Fibroblast of mammary gland (primary cell): ENCODE measurements around the gene PLXNC1.

Source experiments
- DNase-seq: peaks from one replicate; pipeline ENCODE4 v3.0.0-alpha.2; 2010; ENCODE audit warnings: low read depth
- H3K4me3 ChIP-seq: 2 replicates; pipeline ENCODE4 v1.5.1; 2011; ENCODE audit warnings: low read depth, mild to moderate bottlenecking, low read length, moderate library complexity; ENCODE audit not compliant: control insufficient read depth
- TF ChIP-seq, protein P1 (sequence below): conservative IDR thresholded peaks from 2 replicates; pipeline ENCODE4 v1.5.1; 2011; ENCODE audit warnings: low read depth, low read length, inconsistent platforms; ENCODE audit not compliant: control insufficient read depth, insufficient read depth

The PLXNC1 gene

DNA sequence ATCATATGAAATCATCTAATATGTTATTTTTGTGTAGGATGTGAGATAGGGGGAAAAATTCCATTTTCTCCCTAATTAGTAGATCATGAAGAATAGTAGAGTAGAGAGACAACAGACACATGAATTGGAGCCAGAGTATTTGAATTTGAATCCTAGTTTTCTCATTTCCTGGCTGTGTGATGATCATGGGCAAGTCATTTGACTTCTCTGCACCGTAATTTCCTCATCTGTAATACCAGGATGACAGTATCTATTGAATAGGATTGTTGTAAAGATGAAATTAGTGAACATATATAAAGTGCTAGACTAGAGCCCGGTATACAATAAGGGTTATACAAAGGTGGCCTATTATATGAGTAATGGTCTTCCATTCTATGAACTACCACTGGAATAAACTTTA lies 32.2 kb upstream of the PLXNC1 start:
- no peak overlapping the region for H3K4me3 ChIP-seq
- TF ChIP-seq, protein P1, sequence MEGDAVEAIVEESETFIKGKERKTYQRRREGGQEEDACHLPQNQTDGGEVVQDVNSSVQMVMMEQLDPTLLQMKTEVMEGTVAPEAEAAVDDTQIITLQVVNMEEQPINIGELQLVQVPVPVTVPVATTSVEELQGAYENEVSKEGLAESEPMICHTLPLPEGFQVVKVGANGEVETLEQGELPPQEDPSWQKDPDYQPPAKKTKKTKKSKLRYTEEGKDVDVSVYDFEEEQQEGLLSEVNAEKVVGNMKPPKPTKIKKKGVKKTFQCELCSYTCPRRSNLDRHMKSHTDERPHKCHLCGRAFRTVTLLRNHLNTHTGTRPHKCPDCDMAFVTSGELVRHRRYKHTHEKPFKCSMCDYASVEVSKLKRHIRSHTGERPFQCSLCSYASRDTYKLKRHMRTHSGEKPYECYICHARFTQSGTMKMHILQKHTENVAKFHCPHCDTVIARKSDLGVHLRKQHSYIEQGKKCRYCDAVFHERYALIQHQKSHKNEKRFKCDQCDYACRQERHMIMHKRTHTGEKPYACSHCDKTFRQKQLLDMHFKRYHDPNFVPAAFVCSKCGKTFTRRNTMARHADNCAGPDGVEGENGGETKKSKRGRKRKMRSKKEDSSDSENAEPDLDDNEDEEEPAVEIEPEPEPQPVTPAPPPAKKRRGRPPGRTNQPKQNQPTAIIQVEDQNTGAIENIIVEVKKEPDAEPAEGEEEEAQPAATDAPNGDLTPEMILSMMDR = no peak
- no peak for DNase-seq

GRCh38 chr12:94121886-94122285 lies 26.5 kb upstream of the PLXNC1 start:
- no peak for DNase-seq
- TF ChIP-seq, protein P1 = no peak
- H3K4me3 ChIP-seq = no peak overlapping the region

DNA sequence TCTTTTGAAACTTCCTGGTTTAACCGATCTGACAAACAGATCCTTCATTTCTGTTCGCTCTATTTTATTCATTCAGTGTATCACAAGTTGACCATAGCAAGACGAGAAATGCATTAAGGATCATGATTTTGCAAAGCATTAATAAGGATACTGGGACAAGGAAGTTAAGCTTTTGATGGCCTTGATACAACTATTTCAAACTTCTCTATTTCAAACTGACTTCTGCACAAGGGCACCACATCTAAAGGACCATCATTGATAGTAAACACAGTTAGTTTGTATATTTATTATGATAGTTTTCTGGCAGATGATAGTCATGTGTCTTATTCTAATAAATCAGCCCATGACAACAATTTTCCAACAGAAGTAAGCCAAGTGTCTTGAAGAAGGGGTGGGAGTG lies 25.8 kb upstream of the PLXNC1 start:
- H3K4me3 ChIP-seq = no peak overlapping the region
- DNase-seq = no peak
- TF ChIP-seq, protein P1 = no peak

DNA sequence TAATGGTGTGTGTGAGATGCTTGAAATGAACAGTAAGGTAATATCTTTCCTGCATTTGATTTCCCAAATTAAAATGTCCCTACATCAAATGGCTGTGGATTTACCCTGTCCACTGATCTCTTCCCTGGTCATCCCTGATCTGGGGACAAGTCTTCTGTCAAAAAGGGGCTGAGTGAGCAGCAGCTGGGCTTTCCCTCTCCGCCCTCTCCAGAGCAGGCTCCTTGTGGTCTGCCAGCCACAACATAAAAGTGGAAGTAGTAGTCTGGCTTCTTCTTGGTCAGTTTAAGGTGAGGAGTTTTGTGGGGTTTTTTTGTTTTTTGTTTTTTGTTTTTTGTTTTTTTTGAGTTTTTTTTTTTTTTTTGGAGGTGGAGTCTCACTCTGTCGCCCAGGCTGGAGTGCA lies 25.2 kb upstream of the PLXNC1 start:
- H3K4me3 ChIP-seq = no peak overlapping the region
- TF ChIP-seq, protein P1 = no peak
- DNase-seq = no peak

- no peak for DNase-seq
- no peak overlapping the region for H3K4me3 ChIP-seq
- TF ChIP-seq, protein P1 = no peak
Measured at GRCh38 chr12:94126067-94126466, 22.3 kb upstream of the PLXNC1 start.

GRCh38 chr12:94127239-94128131 lies 20.9 kb upstream of the PLXNC1 start:
- no peak overlapping the region for H3K4me3 ChIP-seq
- no peak for DNase-seq
- TF ChIP-seq, protein P1 = no peak

DNA sequence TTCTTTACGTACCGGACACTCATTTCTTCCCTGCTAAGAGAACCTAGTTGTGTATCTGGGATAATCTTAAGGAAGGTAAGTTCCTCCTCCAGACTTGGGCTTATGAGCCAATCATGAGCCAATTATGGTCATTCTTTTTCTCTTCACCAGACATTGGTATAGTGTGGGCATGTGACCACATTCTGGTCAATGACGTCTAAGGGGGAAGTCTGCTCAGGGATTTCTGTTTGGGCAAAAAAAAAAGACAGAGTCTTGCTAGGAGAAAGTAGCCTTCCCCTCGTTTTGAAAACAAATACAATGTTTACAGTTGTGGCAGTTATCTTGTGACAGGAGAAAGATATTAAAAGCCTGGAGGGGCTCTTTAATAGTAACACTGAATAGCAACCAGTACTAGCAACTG lies 20.1 kb upstream of the PLXNC1 start:
- H3K4me3 ChIP-seq = no peak overlapping the region
- TF ChIP-seq, protein P1 = no peak
- DNase-seq = no peak
